ENCODE results near the gene LRRC73.

GRCh38 chr6:43494321-43494720 is 15.8 kb downstream of the LRRC73 start:
- TF ChIP-seq POLR2AphosphoS5 (IDR thresholded peaks at IDR 0.05; ENCODE audit: low read depth, low read length) (no peak), TAF1 (IDR thresholded peaks at IDR 0.05; ENCODE audit: borderline replicate concordance, low read depth, low read length) (no peak), POLR2A (IDR thresholded peaks at IDR 0.05; ENCODE audit: low read depth, low read length) (no peak)
